Measurements from ENCODE around the gene WDR36. TPM values are rescaled to one million over a fixed set of nuclear protein-coding genes. Genes with fewer than 3 reads are reported as not detected.

Gene WDR36
- total and polyA plus RNA-seq, 10 of the 15 experiments (the other 5 are each of a cell fraction or from before 2014, with no cell fraction given): 13.3 to 61.8 (median 47.0) TPM

DNA sequence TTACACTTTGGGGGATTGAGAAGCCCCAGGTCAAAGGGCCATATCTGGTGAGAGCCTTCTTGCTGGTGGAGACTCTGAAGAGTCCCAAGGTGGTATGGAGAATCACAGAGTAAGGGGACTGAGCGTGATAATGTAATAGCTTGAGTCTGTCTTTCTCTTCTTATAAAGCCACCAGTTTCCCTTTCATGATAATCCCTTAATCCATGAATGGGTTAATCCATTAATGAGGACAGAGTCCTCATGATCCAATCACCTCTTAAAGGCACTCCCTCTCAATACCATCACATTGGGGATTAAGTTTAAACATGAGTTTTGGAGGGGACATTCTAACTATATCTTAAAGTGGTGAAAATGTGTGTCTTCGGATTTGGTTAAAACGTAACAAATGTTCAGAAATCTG is 21.5 kb downstream of the WDR36 start:
- ChIA-PET POLR2A (no interaction called here), SMC1A (ENCODE audit: uncharacterized antibody, unreplicated experiment) (interaction anchor here (0.9 to 1.5 kb wide), 2 partner anchors 8 to 28 kb away, joined by 3 to 6 read pairs; no protein-coding TSS in a partner anchor), CTCF (no interaction called here), RAD21 (ENCODE audit: unreplicated experiment) (no interaction called here)
- Histone ChIP-seq H3K4me3 (no peak overlapping the region), H3K4me2 (ENCODE audit: control insufficient read depth, insufficient read depth) (no peak overlapping the region), H2AFZ (ENCODE audit: control insufficient read depth, low read depth, low read length) (no peak overlapping the region), H3K9ac (ENCODE audit: control insufficient read depth, insufficient read depth, low read length) (no peak overlapping the region), H3K79me2 (ENCODE audit: control insufficient read depth, insufficient read depth, low read length) (no peaks in the 10 kb centered on the region), H3K4me1 (ENCODE audit: control insufficient read depth, insufficient read depth, low read length) (no peaks in the 10 kb centered on the region), H3K36me3 (ENCODE audit: control insufficient read depth in 2 of 2, insufficient read depth in 2 of 2, low read length in 1 of 2) (peaks cover 3 to 20% of the 10 kb centered on the region in 2 experiments), H4K20me1 (ENCODE audit: control insufficient read depth, insufficient read depth) (no peaks in the 10 kb centered on the region), H3K27ac (ENCODE audit: control insufficient read depth, insufficient read depth) (no peak overlapping the region), H3K27me3 (replicated peaks in 1 of 2; ENCODE audit: control insufficient read depth in 2 of 2, insufficient read depth in 2 of 2, low read length in 1 of 2) (no peaks in the 10 kb centered on the region), H3K9me3 (replicated peaks; ENCODE audit: control insufficient read depth, insufficient read depth, low read length) (no peaks in the 10 kb centered on the region)
- FAIRE-seq (no peak), DNase-seq (ENCODE audit: low read depth, low spot score) (no peak), ATAC-seq (no peak)
- in situ Hi-C loops (cut with MboI): no loop called here
- 97% methylated on average over 3 of the region's 3 CpGs for WGBS (ENCODE audit: insufficient coverage, insufficient replicate concordance, low lambda C conversion rate, missing lambda C conversion rate)
- intact Hi-C loops (cut with micrococcal nuclease; ENCODE audit: unreplicated experiment): no loop called here
- BruUV-seq (replicated peaks): no TSS peak
- TF ChIP-seq, protein P1, sequence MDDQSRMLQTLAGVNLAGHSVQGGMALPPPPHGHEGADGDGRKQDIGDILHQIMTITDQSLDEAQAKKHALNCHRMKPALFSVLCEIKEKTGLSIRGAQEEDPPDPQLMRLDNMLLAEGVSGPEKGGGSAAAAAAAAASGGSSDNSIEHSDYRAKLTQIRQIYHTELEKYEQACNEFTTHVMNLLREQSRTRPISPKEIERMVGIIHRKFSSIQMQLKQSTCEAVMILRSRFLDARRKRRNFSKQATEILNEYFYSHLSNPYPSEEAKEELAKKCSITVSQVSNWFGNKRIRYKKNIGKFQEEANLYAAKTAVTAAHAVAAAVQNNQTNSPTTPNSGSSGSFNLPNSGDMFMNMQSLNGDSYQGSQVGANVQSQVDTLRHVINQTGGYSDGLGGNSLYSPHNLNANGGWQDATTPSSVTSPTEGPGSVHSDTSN (IDR thresholded peaks at IDR 0.05; ENCODE audit: insufficient replicate concordance, low read depth, low read length): no peak
- TF ChIP-seq MTA3 (IDR thresholded peaks at IDR 0.05; ENCODE audit: borderline replicate concordance, low read length): no peak
- TF ChIP-seq NFIC (IDR thresholded peaks at IDR 0.05; ENCODE audit: low read depth, low read length): no peak
- no peak for TF ChIP-seq NFXL1 (IDR thresholded peaks at IDR 0.05; ENCODE audit: borderline replicate concordance)
- no peak for TF ChIP-seq NRF1 (conservative IDR thresholded peaks at IDR 0.05; ENCODE audit: low read depth, low read length)
- no peak for TF ChIP-seq E4F1 (IDR thresholded peaks at IDR 0.05; ENCODE audit: borderline replicate concordance, partially characterized antibody)
- TF ChIP-seq KLF5 (IDR thresholded peaks at IDR 0.05; ENCODE audit: partially characterized antibody): no peak
- no peak for TF ChIP-seq RAD21 (IDR thresholded peaks at IDR 0.05; ENCODE audit: insufficient read depth, low read depth, low read length)
- no peak for TF ChIP-seq SUPT20H (IDR thresholded peaks at IDR 0.05; ENCODE audit: borderline replicate concordance, control insufficient read depth, low read depth, low read length)
- TF ChIP-seq, protein P2, sequence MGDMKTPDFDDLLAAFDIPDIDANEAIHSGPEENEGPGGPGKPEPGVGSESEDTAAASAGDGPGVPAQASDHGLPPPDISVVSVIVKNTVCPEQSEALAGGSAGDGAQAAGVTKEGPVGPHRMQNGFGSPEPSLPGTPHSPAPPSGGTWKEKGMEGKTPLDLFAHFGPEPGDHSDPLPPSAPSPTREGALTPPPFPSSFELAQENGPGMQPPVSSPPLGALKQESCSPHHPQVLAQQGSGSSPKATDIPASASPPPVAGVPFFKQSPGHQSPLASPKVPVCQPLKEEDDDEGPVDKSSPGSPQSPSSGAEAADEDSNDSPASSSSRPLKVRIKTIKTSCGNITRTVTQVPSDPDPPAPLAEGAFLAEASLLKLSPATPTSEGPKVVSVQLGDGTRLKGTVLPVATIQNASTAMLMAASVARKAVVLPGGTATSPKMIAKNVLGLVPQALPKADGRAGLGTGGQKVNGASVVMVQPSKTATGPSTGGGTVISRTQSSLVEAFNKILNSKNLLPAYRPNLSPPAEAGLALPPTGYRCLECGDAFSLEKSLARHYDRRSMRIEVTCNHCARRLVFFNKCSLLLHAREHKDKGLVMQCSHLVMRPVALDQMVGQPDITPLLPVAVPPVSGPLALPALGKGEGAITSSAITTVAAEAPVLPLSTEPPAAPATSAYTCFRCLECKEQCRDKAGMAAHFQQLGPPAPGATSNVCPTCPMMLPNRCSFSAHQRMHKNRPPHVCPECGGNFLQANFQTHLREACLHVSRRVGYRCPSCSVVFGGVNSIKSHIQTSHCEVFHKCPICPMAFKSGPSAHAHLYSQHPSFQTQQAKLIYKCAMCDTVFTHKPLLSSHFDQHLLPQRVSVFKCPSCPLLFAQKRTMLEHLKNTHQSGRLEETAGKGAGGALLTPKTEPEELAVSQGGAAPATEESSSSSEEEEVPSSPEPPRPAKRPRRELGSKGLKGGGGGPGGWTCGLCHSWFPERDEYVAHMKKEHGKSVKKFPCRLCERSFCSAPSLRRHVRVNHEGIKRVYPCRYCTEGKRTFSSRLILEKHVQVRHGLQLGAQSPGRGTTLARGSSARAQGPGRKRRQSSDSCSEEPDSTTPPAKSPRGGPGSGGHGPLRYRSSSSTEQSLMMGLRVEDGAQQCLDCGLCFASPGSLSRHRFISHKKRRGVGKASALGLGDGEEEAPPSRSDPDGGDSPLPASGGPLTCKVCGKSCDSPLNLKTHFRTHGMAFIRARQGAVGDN (IDR thresholded peaks at IDR 0.05): no peak
- no peak for TF ChIP-seq BACH1 (IDR thresholded peaks at IDR 0.05; ENCODE audit: borderline replicate concordance)
- TF ChIP-seq, protein P3, sequence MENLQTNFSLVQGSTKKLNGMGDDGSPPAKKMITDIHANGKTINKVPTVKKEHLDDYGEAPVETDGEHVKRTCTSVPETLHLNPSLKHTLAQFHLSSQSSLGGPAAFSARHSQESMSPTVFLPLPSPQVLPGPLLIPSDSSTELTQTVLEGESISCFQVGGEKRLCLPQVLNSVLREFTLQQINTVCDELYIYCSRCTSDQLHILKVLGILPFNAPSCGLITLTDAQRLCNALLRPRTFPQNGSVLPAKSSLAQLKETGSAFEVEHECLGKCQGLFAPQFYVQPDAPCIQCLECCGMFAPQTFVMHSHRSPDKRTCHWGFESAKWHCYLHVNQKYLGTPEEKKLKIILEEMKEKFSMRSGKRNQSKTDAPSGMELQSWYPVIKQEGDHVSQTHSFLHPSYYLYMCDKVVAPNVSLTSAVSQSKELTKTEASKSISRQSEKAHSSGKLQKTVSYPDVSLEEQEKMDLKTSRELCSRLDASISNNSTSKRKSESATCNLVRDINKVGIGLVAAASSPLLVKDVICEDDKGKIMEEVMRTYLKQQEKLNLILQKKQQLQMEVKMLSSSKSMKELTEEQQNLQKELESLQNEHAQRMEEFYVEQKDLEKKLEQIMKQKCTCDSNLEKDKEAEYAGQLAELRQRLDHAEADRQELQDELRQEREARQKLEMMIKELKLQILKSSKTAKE (IDR thresholded peaks at IDR 0.05; ENCODE audit: low read depth, poor library complexity, severe bottlenecking): no peak
- TF ChIP-seq SREBF2 (IDR thresholded peaks at IDR 0.05; ENCODE audit: low read length): no peak
- TF ChIP-seq SIN3A (IDR thresholded peaks at IDR 0.05; ENCODE audit: low read depth, low read length): no peak

Data from GM12878 (cell line).